Measurements from ENCODE around the gene ADAM12.

ADAM12 gene

DNA sequence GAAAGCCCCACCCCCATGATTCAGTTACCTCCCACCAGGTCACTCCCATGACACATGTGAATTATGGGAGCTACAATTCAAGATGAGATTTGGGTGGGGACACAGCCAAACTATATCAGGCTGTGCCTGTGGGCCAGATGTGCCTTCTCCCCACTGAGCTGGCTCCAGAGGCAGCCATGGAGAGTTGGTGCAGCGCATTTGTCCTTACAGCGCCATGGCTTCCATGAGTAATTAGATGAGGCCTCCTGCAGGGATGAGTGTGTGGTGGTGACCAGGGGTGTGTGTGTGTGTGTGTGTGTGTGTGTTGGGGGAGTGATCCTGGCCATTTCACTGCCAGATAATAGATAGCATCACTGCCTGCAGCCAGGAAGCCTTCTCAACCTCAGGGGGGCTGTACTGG lies 397.3 kb downstream of the ADAM12 start:
- DNase-seq (ENCODE audit: insufficient read length, low spot score): no peak
- no peak for FAIRE-seq
- TF ChIP-seq, protein P1, sequence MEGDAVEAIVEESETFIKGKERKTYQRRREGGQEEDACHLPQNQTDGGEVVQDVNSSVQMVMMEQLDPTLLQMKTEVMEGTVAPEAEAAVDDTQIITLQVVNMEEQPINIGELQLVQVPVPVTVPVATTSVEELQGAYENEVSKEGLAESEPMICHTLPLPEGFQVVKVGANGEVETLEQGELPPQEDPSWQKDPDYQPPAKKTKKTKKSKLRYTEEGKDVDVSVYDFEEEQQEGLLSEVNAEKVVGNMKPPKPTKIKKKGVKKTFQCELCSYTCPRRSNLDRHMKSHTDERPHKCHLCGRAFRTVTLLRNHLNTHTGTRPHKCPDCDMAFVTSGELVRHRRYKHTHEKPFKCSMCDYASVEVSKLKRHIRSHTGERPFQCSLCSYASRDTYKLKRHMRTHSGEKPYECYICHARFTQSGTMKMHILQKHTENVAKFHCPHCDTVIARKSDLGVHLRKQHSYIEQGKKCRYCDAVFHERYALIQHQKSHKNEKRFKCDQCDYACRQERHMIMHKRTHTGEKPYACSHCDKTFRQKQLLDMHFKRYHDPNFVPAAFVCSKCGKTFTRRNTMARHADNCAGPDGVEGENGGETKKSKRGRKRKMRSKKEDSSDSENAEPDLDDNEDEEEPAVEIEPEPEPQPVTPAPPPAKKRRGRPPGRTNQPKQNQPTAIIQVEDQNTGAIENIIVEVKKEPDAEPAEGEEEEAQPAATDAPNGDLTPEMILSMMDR (IDR thresholded peaks at IDR 0.05; ENCODE audit: insufficient read depth, missing control alignments): no peak

- TF ChIP-seq, protein P1 (IDR thresholded peaks at IDR 0.05; ENCODE audit: insufficient read depth, missing control alignments): no peak
- DNase-seq (ENCODE audit: insufficient read length, low spot score) (no peak), FAIRE-seq (no peak)
Measured at GRCh38 chr10:125989791-125990190, 398.5 kb downstream of the ADAM12 start.

DNA sequence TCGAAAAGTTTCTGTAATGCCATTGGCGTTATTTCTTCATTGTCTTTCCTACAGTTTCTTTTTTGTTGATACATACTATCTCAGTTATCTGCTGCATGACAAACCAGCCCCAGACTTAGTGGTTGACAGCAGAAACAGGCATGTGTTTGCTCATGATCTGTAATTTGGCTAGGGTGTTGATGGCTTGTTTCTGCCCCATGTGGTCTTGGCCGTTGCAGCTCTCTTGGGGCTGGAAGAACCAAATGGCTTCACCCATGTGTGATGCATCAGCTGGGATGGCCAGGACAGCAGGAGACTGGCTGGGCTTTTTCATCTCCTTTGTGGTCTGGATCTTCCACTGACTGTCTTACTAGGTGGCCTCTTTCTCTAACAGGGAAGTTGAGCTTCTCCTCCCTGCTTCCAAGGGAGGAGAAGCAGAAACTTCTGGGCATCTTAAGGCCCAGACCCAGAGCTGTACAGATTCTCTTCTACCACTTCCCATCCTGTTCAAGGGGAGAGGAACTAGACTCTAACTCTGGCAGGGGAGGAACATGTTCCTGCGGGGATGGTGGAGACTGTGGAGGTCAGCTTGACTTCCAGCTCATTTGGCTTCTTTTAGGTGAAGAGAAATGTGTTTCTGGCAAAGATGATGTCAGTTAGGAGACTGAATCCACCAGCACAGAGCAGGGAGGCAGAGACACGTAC lies 402.6 kb downstream of the ADAM12 start:
- TF ChIP-seq, protein P1 (IDR thresholded peaks at IDR 0.05; ENCODE audit: insufficient read depth, missing control alignments): no peak
- FAIRE-seq: no peak
- DNase-seq (ENCODE audit: insufficient read length, low spot score): no peak

GRCh38 chr10:125984865-125985495 lies 403.3 kb downstream of the ADAM12 start:
- DNase-seq (ENCODE audit: insufficient read length, low spot score) (no peak), FAIRE-seq (no peak)
- TF ChIP-seq, protein P1 (IDR thresholded peaks at IDR 0.05; ENCODE audit: insufficient read depth, missing control alignments): no peak

DNA sequence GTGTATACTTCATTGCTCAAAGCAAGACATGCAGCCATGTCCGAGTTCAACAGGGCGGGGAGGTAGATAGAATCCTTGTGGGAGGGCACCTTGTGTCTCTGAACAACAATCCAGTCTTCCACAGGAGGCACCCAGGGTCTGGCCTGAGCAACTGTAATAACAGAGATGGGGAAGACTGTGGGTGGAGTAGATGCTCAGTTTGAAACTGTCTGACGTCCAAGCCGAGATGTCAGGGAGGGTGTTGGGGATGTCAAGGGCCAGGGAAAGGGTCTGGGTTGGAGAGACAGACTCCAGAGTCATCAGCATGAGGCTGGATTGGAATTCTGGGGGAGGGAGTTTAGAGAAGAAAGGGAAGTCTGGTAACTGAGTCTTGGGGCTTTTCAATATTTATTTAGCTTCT lies 403.9 kb downstream of the ADAM12 start:
- DNase-seq (ENCODE audit: insufficient read length, low spot score) (no peak), FAIRE-seq (no peak)
- TF ChIP-seq, protein P1 (IDR thresholded peaks at IDR 0.05; ENCODE audit: insufficient read depth, missing control alignments): no peak

DNA sequence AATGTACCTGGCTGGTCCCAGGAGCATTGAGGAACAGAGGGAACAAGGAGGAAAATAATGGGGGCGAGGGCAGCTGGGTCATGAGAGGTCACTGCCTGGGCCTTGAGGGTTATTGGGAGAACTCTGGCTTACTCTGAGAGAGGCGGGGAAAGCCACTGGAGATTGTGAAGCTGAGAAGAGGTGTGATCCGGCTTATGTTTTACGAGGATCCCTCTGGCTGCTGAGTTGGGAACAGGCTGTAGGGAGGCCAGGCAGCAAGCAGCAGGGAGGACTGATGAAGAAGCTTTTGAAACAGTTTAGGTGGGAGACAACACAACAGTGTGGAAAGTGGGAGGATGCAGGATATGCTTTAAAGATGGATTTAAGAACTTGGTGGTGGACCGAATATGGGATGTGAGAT lies 404.6 kb downstream of the ADAM12 start:
- TF ChIP-seq, protein P1 (IDR thresholded peaks at IDR 0.05; ENCODE audit: insufficient read depth, missing control alignments): no peak
- no peak for FAIRE-seq
- no peak for DNase-seq (ENCODE audit: insufficient read length, low spot score)

GRCh38 chr10:125983161-125983560 lies 405.1 kb downstream of the ADAM12 start:
- DNase-seq (ENCODE audit: insufficient read length, low spot score) (no peak), FAIRE-seq (no peak)
- TF ChIP-seq, protein P1 (IDR thresholded peaks at IDR 0.05; ENCODE audit: insufficient read depth, missing control alignments): no peak
